ENCODE data around the gene FOXN3.

Gene FOXN3

DNA sequence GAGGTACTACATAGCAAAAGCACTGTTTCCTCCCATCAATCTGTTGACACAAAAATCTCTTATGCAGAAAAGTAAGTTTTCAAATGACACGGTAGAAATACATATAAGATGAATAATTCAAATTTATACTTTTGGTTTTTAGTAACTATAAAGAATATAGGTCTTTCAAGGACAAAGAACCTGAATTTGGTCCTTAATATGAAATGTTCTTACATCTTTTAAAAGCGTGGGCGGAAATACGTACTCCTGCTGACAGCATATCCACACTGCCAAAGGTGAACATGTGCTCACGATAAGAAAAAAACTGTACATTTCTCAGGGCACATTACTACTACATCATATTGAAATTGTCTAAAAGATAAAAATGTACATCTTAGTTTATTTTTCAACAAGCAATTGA, 127.6 kb downstream of the FOXN3 start:
- Histone ChIP-seq H3K4me3 (ENCODE audit: low read length, poor library complexity, severe bottlenecking) (no peak overlapping the region), H3K4me1 (ENCODE audit: insufficient read depth, low read length, poor library complexity, severe bottlenecking) (no peaks in the 10 kb centered on the region), H3K9ac (ENCODE audit: low read depth, low read length, poor library complexity, severe bottlenecking) (no peak overlapping the region), H3K9me2 (replicated peaks; ENCODE audit: low read depth, low read length) (no peaks in the 10 kb centered on the region), H4K20me1 (ENCODE audit: insufficient read depth, low read length, poor library complexity, severe bottlenecking) (peaks cover 17% of the 10 kb centered on the region), H3F3A (ENCODE audit: low read depth) (no peaks in the 10 kb centered on the region), H3K9me3 (ENCODE audit: insufficient read depth, low read depth, low read length) (no peaks in the 10 kb centered on the region), H3K27me3 (ENCODE audit: insufficient read depth, low read length, poor library complexity, severe bottlenecking) (no peaks in the 10 kb centered on the region), H3K4me2 (ENCODE audit: low read depth, low read length, poor library complexity, severe bottlenecking) (no peak overlapping the region), H3K36me3 (ENCODE audit: insufficient read depth, low read length) (peaks cover 32% of the 10 kb centered on the region; the same call in 1 of the 2 replicates), H2AFZ (ENCODE audit: low read length) (no peak overlapping the region), H3K79me2 (ENCODE audit: insufficient read depth, low read length) (peaks cover 58% of the 10 kb centered on the region; the same call in 1 of the 2 replicates)
- no peak for TF ChIP-seq EZH2phosphoT487 (IDR thresholded peaks at IDR 0.05; ENCODE audit: borderline replicate concordance)
- TF ChIP-seq, protein P1, sequence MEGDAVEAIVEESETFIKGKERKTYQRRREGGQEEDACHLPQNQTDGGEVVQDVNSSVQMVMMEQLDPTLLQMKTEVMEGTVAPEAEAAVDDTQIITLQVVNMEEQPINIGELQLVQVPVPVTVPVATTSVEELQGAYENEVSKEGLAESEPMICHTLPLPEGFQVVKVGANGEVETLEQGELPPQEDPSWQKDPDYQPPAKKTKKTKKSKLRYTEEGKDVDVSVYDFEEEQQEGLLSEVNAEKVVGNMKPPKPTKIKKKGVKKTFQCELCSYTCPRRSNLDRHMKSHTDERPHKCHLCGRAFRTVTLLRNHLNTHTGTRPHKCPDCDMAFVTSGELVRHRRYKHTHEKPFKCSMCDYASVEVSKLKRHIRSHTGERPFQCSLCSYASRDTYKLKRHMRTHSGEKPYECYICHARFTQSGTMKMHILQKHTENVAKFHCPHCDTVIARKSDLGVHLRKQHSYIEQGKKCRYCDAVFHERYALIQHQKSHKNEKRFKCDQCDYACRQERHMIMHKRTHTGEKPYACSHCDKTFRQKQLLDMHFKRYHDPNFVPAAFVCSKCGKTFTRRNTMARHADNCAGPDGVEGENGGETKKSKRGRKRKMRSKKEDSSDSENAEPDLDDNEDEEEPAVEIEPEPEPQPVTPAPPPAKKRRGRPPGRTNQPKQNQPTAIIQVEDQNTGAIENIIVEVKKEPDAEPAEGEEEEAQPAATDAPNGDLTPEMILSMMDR (conservative IDR thresholded peaks at IDR 0.05; ENCODE audit: low read length): no peak

DNA sequence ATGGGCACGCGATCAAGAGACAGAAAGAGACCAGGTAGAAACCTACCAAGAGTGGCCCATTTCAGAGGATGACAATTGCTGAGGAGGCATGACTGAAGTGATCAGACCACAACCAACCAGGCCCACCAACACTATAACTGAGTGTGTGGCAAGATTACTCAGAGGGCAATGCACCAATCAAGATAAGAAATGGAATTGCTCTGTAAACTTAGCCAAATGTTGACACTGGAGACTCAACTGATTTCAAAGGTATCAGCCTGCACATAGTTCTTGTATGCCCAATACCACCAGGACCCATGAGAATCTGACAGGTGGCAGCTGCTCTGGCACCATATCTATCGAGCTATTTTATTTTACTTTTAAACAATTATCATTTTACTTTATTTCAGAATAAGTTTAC, 128.9 kb downstream of the FOXN3 start:
- H3K9me2 ChIP-seq (replicated peaks; ENCODE audit: low read depth, low read length): no peaks in the 10 kb centered on the region
- H3K4me3 ChIP-seq (ENCODE audit: low read length, poor library complexity, severe bottlenecking): no peak overlapping the region
- H3K4me2 ChIP-seq (ENCODE audit: low read depth, low read length, poor library complexity, severe bottlenecking): no peak overlapping the region
- no peaks in the 10 kb centered on the region for H3K9me3 ChIP-seq (ENCODE audit: insufficient read depth, low read depth, low read length)
- no peaks in the 10 kb centered on the region for H3K27me3 ChIP-seq (ENCODE audit: insufficient read depth, low read length, poor library complexity, severe bottlenecking)
- peaks cover 6% of the 10 kb centered on the region for H3K4me1 ChIP-seq (ENCODE audit: insufficient read depth, low read length, poor library complexity, severe bottlenecking)
- peaks cover 34% of the 10 kb centered on the region; the same call in 1 of the 2 replicates for H3K36me3 ChIP-seq (ENCODE audit: insufficient read depth, low read length)
- H2AFZ ChIP-seq (ENCODE audit: low read length): no peak overlapping the region
- no peak overlapping the region for H3K9ac ChIP-seq (ENCODE audit: low read depth, low read length, poor library complexity, severe bottlenecking)
- H3F3A ChIP-seq (ENCODE audit: low read depth): no peaks in the 10 kb centered on the region
- TF ChIP-seq, protein P1 (conservative IDR thresholded peaks at IDR 0.05; ENCODE audit: low read length): no peak
- no peak for TF ChIP-seq EZH2phosphoT487 (IDR thresholded peaks at IDR 0.05; ENCODE audit: borderline replicate concordance)
- peaks cover 51% of the 10 kb centered on the region; the same call in 1 of the 2 replicates for H3K79me2 ChIP-seq (ENCODE audit: insufficient read depth, low read length)
- H4K20me1 ChIP-seq (ENCODE audit: insufficient read depth, low read length, poor library complexity, severe bottlenecking): peaks cover 21% of the 10 kb centered on the region

DNA sequence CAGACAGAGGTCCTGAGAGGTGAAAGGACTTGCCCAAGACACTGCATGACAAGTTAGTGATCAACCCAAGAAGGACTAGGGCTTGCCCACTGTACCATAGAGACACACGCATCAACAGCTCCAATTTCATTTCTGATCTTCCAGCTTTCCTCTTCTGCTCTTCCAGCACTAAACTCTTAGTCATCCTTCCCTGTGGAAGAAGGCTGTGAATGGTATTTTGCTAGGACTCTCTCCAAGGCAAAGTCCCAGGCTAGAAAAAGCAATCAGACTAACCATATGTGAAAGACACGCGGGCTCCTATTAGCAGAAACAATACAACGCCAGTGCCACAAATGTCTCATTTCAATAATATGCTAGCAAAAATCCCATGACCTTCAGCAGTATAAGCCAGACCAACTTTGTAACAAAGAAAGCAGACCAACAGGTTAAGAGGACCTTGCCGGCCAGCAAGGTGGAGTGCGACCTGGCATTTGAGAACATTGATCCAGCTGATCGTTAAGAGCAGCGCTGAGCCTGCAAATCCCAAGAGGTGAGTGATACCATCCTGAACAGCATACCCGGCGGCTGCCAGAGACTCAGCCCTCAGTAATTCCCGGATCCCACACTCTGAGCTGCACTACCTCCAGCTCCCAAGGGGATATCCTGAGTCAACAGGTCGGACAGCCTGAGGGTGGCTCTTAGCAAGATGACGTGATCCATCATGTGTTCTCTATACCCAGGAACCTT, 132.5 kb downstream of the FOXN3 start:
- no peak overlapping the region for H3K9ac ChIP-seq (ENCODE audit: low read depth, low read length, poor library complexity, severe bottlenecking)
- H3K79me2 ChIP-seq (ENCODE audit: insufficient read depth, low read length): peaks cover 71% of the 10 kb centered on the region; the same call in 1 of the 2 replicates
- no peaks in the 10 kb centered on the region for H3K27me3 ChIP-seq (ENCODE audit: insufficient read depth, low read length, poor library complexity, severe bottlenecking)
- H3K9me2 ChIP-seq (replicated peaks; ENCODE audit: low read depth, low read length): no peaks in the 10 kb centered on the region
- no peaks in the 10 kb centered on the region for H3F3A ChIP-seq (ENCODE audit: low read depth)
- H4K20me1 ChIP-seq (ENCODE audit: insufficient read depth, low read length, poor library complexity, severe bottlenecking): peaks cover 39% of the 10 kb centered on the region
- H3K4me2 ChIP-seq (ENCODE audit: low read depth, low read length, poor library complexity, severe bottlenecking): no peak overlapping the region
- no peak overlapping the region for H3K4me3 ChIP-seq (ENCODE audit: low read length, poor library complexity, severe bottlenecking)
- no peak overlapping the region for H2AFZ ChIP-seq (ENCODE audit: low read length)
- peaks cover 9% of the 10 kb centered on the region for H3K4me1 ChIP-seq (ENCODE audit: insufficient read depth, low read length, poor library complexity, severe bottlenecking)
- H3K36me3 ChIP-seq (ENCODE audit: insufficient read depth, low read length): peaks cover 35% of the 10 kb centered on the region; the same call in 1 of the 2 replicates
- TF ChIP-seq, protein P1 (conservative IDR thresholded peaks at IDR 0.05; ENCODE audit: low read length): no peak
- no peaks in the 10 kb centered on the region for H3K9me3 ChIP-seq (ENCODE audit: insufficient read depth, low read depth, low read length)
